C4-2B (cell line): ENCODE data around the gene UBA3.

Experiments used
- CTCF ChIP-seq: fragments of 450-650 bp; conservative IDR thresholded peaks from 2 replicates; pipeline ENCODE4 v1.5.1; 2017; ENCODE audit warnings: mild to moderate bottlenecking
- ZFX ChIP-seq: fragments of 450-650 bp; IDR thresholded peaks from 2 replicates; pipeline ENCODE4 v1.6.1; 2017

- TF ChIP-seq CTCF (peak; percentile 88), ZFX (no peak)
These were observed 40.8 kb upstream of the UBA3 start for GRCh38 chr3:69120879-69121464.
